A549 (cell line): ENCODE measurements around the gene ORM1. TPM values are rescaled to one million over a fixed set of nuclear protein-coding genes. Genes with fewer than 3 reads are reported as not detected.
"Not testable (repeated sequence)": the region's sequence is repeated elsewhere in the genome, so short reads cannot be mapped to it uniquely, and the experiment has no call there.

Source experiments
- ATAC-seq, 2 experiments: fragments of 200-7000 bp in 1 of 2; fragments of >200 bp in 1 of 2; cut with Nextera tagmentation in 1 of 2; cut with Tn5 transposase in 1 of 2; 3 replicates each; pipeline versions ENCODE4 v1.8.0 to v1.9.1; 2018 to 2020; ENCODE audit warnings: mild to moderate bottlenecking in 1 of 2, moderate library complexity in 1 of 2
- CTCF ChIA-PET: fragments of 300-600 bp; sonication (Branson Sonifier 250); formaldehyde crosslinking; extraction: SDS; loops from one replicate; lab custom pipeline; 2021; ENCODE audit warnings: antibody characterized with exemption, inconsistent platforms; lab: Yijun Ruan, JAX
- POLR2A ChIA-PET: fragments of 350-600 bp; formaldehyde crosslinking; extraction: SDS; loops from one replicate; lab custom pipeline; 2021; ENCODE audit warnings: antibody characterized with exemption, inconsistent platforms; lab: Yijun Ruan, JAX
- DNase-seq, 2 experiments: peaks; one replicate each; pipeline versions ENCODE4 v3.0.0 to v3.0.0-alpha.2; 2011 to 2016; ENCODE audit warnings: low read depth in 1 of 2, low spot score in 1 of 2
- FAIRE-seq: peaks from 2 replicates; lab custom pipeline; 2011; peaks lifted over from hg19 to GRCh38; lab: Jason Lieb, UNC
- H3K27ac ChIP-seq, 2 experiments: fragments of >200 bp; sonication (Bioruptor Twin); formaldehyde crosslinking; 3 replicates each; pipeline ENCODE4 v1.5.1; 2016 to 2017
- H3K4me1 ChIP-seq: fragments of >200 bp; sonication (Bioruptor Twin); formaldehyde crosslinking; 3 replicates; pipeline ENCODE4 v1.6.1; 2016
- H3K4me2 ChIP-seq: fragments of >200 bp; sonication (Bioruptor Twin); formaldehyde crosslinking; 3 replicates; pipeline ENCODE4 v1.6.1; 2016
- H3K4me3 ChIP-seq: fragments of >200 bp; sonication (Bioruptor Twin); formaldehyde crosslinking; 3 replicates; pipeline ENCODE4 v1.5.1; 2016
- H3K9me3 ChIP-seq: fragments of >200 bp; sonication (Bioruptor Twin); formaldehyde crosslinking; 3 replicates; pipeline ENCODE4 v1.6.1; 2016
- ATOH8 ChIP-seq: fragments of 250-450 bp; sonication (Bioruptor Pico); IDR thresholded peaks from 2 replicates; pipeline ENCODE4 v1.5.0; 2020; ENCODE audit warnings: low read depth, mild to moderate bottlenecking, moderate library complexity
- CBX8 ChIP-seq: fragments of 200-600 bp; sonication (generic); IDR thresholded peaks from 2 replicates; pipeline ENCODE4 v1.6.1; 2016
- CHD2 ChIP-seq: fragments of 150-350 bp; IDR thresholded peaks from 2 replicates; pipeline ENCODE4 v1.6.1; 2014; ENCODE audit warnings: low read length; ENCODE audit not compliant: partially characterized antibody
- EHMT2 ChIP-seq: fragments of 200-600 bp; sonication (generic); IDR thresholded peaks from 2 replicates; pipeline ENCODE4 v1.6.1; 2016; ENCODE audit warnings: antibody characterized with exemption, low read depth, mild to moderate bottlenecking, moderate library complexity
- EP300 ChIP-seq, 2 experiments: fragments of >200 bp; sonication (Bioruptor Twin); formaldehyde crosslinking; IDR thresholded peaks; 2 replicates in 1 of 2; 3 replicates in 1 of 2; pipeline ENCODE4 v1.6.1; 2016 to 2017
- ESRRA ChIP-seq: fragments of 150-350 bp; IDR thresholded peaks from 2 replicates; pipeline ENCODE4 v1.6.1; 2014; ENCODE audit warnings: mild to moderate bottlenecking, low read length, borderline replicate concordance
- FOSB ChIP-seq: fragments of 250-450 bp; sonication (Bioruptor Pico); IDR thresholded peaks from 2 replicates; pipeline ENCODE4 v1.5.0; 2020; ENCODE audit warnings: mild to moderate bottlenecking, moderate library complexity
- FOSL2 ChIP-seq, 2 experiments: fragments of 450-650 bp in 1 of 2; fragments of >200 bp in 1 of 2; sonication (Bioruptor Twin) in 1 of 2; formaldehyde crosslinking; IDR thresholded peaks; 2 replicates each; pipeline versions ENCODE4 v1.5.0 to v1.6.1; 2016 to 2020; ENCODE audit warnings: mild to moderate bottlenecking in 1 of 2, moderate library complexity in 1 of 2
- KDM1A ChIP-seq: fragments of 200-600 bp; sonication (generic); IDR thresholded peaks from 2 replicates; pipeline ENCODE4 v1.6.1; 2016; ENCODE audit warnings: low read depth, mild to moderate bottlenecking
- MAX ChIP-seq: IDR thresholded peaks from 2 replicates; pipeline ENCODE4 v1.6.1; 2012
- NFE2L2 ChIP-seq: fragments of 150-350 bp; conservative IDR thresholded peaks from 2 replicates; pipeline ENCODE4 v1.6.1; 2014; ENCODE audit warnings: low read length
- NPAS2 ChIP-seq: fragments of 250-450 bp; sonication (Bioruptor Pico); IDR thresholded peaks from 2 replicates; pipeline ENCODE4 v1.8.0; 2022; ENCODE audit warnings: mild to moderate bottlenecking, moderate library complexity, borderline replicate concordance
- PHF8 ChIP-seq: fragments of 200-600 bp; sonication (generic); IDR thresholded peaks from 2 replicates; pipeline ENCODE4 v1.6.1; 2016; ENCODE audit warnings: low read depth, mild to moderate bottlenecking, antibody characterized with exemption, moderate library complexity, borderline replicate concordance
- POLR2AphosphoS2 ChIP-seq: conservative IDR thresholded peaks from 2 replicates; pipeline ENCODE4 v1.6.1; 2012; ENCODE audit warnings: low read length, improper control_type of control experiment, inconsistent platforms
- RARB ChIP-seq: fragments of 250-450 bp; sonication (Bioruptor Pico); IDR thresholded peaks from 2 replicates; pipeline ENCODE4 v1.8.0; 2021; ENCODE audit warnings: mild to moderate bottlenecking, moderate library complexity
- RNF2 ChIP-seq: fragments of 200-600 bp; sonication (generic); IDR thresholded peaks from 2 replicates; pipeline ENCODE4 v1.6.1; 2016; ENCODE audit warnings: low read depth, mild to moderate bottlenecking, antibody characterized with exemption, moderate library complexity, borderline replicate concordance
- SMC3 ChIP-seq: fragments of >200 bp; sonication (Bioruptor Twin); formaldehyde crosslinking; IDR thresholded peaks from 3 replicates; pipeline ENCODE4 v1.6.1; 2018; ENCODE audit warnings: inconsistent platforms
- SREBF2 ChIP-seq: fragments of 450-650 bp; IDR thresholded peaks from 2 replicates; pipeline ENCODE4 v1.6.1; 2014; ENCODE audit warnings: mild to moderate bottlenecking, moderate library complexity
- ZNF302 ChIP-seq: fragments of 250-450 bp; sonication (Bioruptor Pico); IDR thresholded peaks from 2 replicates; pipeline ENCODE4 v1.9.0; 2021; ENCODE audit warnings: inconsistent platforms, mild to moderate bottlenecking, moderate library complexity
- WGBS: methylation state at CpG from one replicate; pipeline ENCODE4 v1.1.6; 2017; ENCODE audit errors: missing lambda C conversion rate; 5-methylcytosine and 5-hydroxymethylcytosine counted together
- polyA plus RNA-seq, 4 experiments: library from polyadenylated mRNA; depleted of rRNA in 3 of 4; stranded (reverse); fragments of >200 nt; fragmentation: RNase III in 1 of 4; extraction: RNeasy Plus Mini Kit Qiagen cat#74134 plus additional on column Dnase treatment in 1 of 4; gene quantifications; 2 replicates in 3 of 4; 3 replicates in 1 of 4; pipeline ENCODE4 v1.2.3, GENCODE V29; 2011 to 2017
- TF ChIP-seq, protein P1 (sequence below): IDR thresholded peaks from 2 replicates; pipeline ENCODE4 v1.6.1; 2012

The ORM1 gene
- polyA plus RNA-seq, 2 of the 4 experiments (the other 2 are of a cell fraction): 0.12 to 0.19 TPM

DNA sequence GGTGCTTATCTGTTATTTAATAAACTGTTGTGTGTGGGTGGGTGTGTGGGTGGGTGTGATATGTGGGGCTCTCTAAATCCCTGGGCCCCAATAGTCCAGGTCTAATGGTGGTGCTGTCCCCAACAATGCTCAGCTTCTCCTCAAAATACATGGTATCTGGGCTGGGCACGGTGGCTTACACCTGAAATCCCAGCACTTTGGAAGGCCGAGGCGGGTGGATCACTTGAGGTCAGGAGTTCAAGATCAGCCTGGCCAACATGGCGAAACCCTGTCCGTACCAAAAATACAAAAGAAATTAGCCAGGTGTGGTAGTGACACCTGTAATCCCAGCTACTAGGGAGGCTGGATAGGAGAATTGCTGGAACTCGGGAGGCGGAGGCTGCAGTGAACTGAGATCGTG, 4.5 kb upstream of the ORM1 start:
- Histone ChIP-seq H3K4me2 (no peak overlapping the region), H3K4me3 (no peak overlapping the region), H3K27ac (peak overlapping the region; percentile 66 to 71; a peak in 5 of 6 replicates), H3K4me1 (peaks cover 10% of the 10 kb centered on the region; the same call in 2 of the 3 replicates), H3K9me3 (no peaks in the 10 kb centered on the region)
- WGBS: 82% methylated on average over 8 of the region's 8 CpGs
- CTCF ChIA-PET: interaction anchor here (1.4 kb wide), 1 partner anchor 28 kb away, joined by 4 read pairs; no protein-coding TSS in a partner anchor
- POLR2A ChIA-PET: no interaction called here
- FAIRE-seq (no peak), ATAC-seq (no peak), DNase-seq (no peak)
- TF ChIP-seq ESRRA (no peak), MAX (no peak), PHF8 (no peak)

GRCh38 chr9:114319147-114319546, 3.8 kb upstream of the ORM1 start:
- 82% methylated on average over 3 of the region's 3 CpGs for whole genome bisulfite sequencing
- DNase-seq: no peak
- Histone ChIP-seq H3K4me1 (peaks cover 10% of the 10 kb centered on the region; the same call in 2 of the 3 replicates), H3K9me3 (no peaks in the 10 kb centered on the region), H3K27ac (no peak overlapping the region), H3K4me2 (no peak overlapping the region), H3K4me3 (no peak overlapping the region)
- POLR2A ChIA-PET: no interaction called here
- FAIRE-seq: no peak
- no peak for ATAC-seq
- TF ChIP-seq CHD2: no peak
- no peak for TF ChIP-seq ZNF302 (CRISPR knock-in tag)
- no peak for TF ChIP-seq FOSL2 (IDR thresholded peaks at IDR 0.05)
- TF ChIP-seq FOSL2 (CRISPR knock-in tag; IDR thresholded peaks at IDR 0.05): no peak
- TF ChIP-seq CBX8: no peak
- TF ChIP-seq, protein P1, sequence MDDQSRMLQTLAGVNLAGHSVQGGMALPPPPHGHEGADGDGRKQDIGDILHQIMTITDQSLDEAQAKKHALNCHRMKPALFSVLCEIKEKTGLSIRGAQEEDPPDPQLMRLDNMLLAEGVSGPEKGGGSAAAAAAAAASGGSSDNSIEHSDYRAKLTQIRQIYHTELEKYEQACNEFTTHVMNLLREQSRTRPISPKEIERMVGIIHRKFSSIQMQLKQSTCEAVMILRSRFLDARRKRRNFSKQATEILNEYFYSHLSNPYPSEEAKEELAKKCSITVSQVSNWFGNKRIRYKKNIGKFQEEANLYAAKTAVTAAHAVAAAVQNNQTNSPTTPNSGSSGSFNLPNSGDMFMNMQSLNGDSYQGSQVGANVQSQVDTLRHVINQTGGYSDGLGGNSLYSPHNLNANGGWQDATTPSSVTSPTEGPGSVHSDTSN: no peak
- TF ChIP-seq RARB (CRISPR knock-in tag): no peak
- TF ChIP-seq SMC3: no peak
- no peak for TF ChIP-seq PHF8
- TF ChIP-seq NPAS2 (CRISPR knock-in tag): no peak
- no peak for TF ChIP-seq ATOH8 (CRISPR knock-in tag)
- no peak for TF ChIP-seq SREBF2
- no peak for TF ChIP-seq NFE2L2
- TF ChIP-seq KDM1A: no peak
- no peak for TF ChIP-seq EP300 (IDR thresholded peaks at IDR 0.05)
- no peak for TF ChIP-seq POLR2AphosphoS2
- no peak for TF ChIP-seq FOSB (CRISPR knock-in tag)
- no peak for TF ChIP-seq EHMT2
- TF ChIP-seq RNF2: no peak
- CTCF ChIA-PET: interaction anchor here (1.3 to 1.4 kb wide), 2 partner anchors 28 to 211 kb away, joined by 3 to 4 read pairs; no protein-coding TSS in a partner anchor

DNA sequence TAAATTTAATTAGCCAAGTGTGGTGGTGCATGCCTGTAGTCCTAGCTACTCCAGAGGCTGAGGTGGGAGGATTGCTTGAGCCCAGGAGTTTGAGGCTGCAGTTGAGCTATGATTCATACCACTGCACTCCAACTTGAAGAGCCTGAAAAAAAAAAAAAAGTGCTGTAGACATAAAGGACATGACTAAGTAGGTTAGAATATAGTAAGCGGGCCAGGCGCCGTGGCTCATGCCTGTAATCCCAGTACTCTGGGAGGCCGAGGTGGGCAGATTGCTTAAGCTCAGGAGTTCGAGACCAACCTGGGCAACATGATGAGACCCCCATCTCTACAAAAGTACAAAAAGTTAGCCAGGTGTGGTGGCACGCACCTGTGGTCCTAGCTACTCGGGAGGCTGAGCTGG, 2.2 kb upstream of the ORM1 start:
- DNase-seq, H3K27ac ChIP-seq, H3K4me3 ChIP-seq, H3K4me2 ChIP-seq, H3K9me3 ChIP-seq, ATAC-seq, FAIRE-seq, POLR2A ChIA-PET: not testable (repeated sequence)
- WGBS: 80% methylated on average over 1 of the region's 7 CpGs
- CTCF ChIA-PET: interaction anchor here (1.2 to 1.4 kb wide), 2 partner anchors 166 to 238 kb away, joined by 3 read pairs; no protein-coding TSS in a partner anchor
- H3K4me1 ChIP-seq: peaks cover 10% of the 10 kb centered on the region; the same call in 2 of the 3 replicates
